22Rv1 (cell line): ENCODE measurements around the gene PGC.

ENCODE experiments used
- H3K27ac ChIP-seq: fragments of 450-650 bp; 2 replicates; pipeline ENCODE4 v1.5.1; 2017
- ZFX ChIP-seq: fragments of 450-650 bp; IDR thresholded peaks from 2 replicates; pipeline ENCODE4 v1.6.1; 2017; ENCODE audit warnings: antibody characterized with exemption, borderline replicate concordance
- TF ChIP-seq, protein P1 (sequence below): fragments of 450-650 bp; IDR thresholded peaks from 2 replicates; pipeline ENCODE4 v1.5.1; 2017; ENCODE audit warnings: mild to moderate bottlenecking

The PGC gene

DNA sequence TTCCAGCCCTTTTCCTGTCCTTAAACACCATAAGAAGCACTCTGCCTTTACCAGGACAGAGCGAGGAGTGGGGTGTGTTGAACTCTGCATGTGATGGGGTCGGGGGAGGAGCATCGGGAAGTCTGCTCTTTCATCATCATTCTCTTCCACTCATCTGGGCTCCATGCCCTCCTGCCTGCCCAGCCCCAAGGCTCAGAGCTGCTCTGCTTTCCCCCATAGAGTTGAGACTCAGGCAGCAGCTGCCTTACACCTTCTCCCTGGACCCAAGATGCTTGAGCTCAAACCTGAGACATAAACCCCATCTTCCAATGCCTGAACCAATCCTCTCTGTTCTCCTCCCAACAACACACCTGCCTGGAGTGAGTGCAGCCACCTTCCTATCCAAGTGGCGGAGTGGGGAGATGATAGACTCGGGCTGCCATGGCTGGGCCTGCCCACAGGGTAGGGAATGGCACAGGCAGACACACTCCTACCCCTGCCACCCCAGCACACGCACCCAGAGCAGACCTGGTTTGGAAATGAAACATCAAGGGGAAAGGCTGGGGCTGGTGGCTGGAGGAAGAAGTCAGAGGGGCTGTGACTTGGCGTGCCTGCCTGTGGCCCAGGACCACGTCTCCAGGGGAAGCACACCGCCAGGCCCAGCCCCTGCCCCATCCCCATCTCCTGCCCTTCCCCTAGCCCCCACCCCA, 40.2 kb downstream of the PGC start:
- TF ChIP-seq, protein P1, sequence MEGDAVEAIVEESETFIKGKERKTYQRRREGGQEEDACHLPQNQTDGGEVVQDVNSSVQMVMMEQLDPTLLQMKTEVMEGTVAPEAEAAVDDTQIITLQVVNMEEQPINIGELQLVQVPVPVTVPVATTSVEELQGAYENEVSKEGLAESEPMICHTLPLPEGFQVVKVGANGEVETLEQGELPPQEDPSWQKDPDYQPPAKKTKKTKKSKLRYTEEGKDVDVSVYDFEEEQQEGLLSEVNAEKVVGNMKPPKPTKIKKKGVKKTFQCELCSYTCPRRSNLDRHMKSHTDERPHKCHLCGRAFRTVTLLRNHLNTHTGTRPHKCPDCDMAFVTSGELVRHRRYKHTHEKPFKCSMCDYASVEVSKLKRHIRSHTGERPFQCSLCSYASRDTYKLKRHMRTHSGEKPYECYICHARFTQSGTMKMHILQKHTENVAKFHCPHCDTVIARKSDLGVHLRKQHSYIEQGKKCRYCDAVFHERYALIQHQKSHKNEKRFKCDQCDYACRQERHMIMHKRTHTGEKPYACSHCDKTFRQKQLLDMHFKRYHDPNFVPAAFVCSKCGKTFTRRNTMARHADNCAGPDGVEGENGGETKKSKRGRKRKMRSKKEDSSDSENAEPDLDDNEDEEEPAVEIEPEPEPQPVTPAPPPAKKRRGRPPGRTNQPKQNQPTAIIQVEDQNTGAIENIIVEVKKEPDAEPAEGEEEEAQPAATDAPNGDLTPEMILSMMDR = no peak
- TF ChIP-seq ZFX = no peak
- no peak overlapping the region for H3K27ac ChIP-seq

DNA sequence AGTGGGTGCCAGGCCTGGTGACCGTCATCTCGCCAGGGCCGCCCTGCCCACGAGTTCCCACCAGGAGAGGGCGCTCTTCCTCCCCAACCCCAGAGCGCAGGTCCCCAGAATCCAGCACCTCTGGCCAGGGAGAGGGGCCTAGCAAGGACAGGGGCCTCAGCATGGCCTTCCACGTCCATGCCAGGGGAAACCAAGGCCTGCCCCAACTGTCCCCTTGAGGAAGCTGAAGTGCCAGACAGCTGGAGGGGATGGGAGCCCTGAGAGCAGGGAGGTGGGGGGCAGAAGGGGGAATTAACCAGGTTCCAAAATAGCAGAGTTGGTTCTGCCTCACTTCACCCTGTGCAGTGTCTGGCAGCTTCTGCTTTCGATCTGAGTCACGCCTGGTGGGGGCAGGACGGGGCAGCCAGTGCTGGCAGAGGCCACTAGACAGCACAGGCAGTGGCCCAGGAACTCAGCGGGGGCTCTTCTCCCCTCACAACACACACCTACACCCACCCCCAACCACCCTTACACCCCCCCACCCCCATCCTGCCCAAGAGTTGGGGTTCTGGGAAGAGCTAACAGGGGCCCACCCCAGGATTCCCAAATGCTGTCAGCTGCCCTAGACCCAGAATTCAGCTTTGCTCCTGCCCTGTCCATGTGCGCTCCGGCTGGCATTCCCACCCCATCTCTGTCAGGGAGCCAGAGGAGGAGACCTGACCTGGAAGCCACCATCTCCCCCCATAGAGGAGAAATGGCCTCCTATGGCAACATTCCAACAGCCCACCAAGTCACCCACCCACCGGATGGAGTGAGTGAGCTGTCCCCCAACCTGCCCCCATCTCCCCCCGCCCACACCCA, 41.0 kb downstream of the PGC start:
- H3K27ac ChIP-seq = no peak overlapping the region
- no peak for TF ChIP-seq ZFX
- TF ChIP-seq, protein P1 = peak; percentile 74

DNA sequence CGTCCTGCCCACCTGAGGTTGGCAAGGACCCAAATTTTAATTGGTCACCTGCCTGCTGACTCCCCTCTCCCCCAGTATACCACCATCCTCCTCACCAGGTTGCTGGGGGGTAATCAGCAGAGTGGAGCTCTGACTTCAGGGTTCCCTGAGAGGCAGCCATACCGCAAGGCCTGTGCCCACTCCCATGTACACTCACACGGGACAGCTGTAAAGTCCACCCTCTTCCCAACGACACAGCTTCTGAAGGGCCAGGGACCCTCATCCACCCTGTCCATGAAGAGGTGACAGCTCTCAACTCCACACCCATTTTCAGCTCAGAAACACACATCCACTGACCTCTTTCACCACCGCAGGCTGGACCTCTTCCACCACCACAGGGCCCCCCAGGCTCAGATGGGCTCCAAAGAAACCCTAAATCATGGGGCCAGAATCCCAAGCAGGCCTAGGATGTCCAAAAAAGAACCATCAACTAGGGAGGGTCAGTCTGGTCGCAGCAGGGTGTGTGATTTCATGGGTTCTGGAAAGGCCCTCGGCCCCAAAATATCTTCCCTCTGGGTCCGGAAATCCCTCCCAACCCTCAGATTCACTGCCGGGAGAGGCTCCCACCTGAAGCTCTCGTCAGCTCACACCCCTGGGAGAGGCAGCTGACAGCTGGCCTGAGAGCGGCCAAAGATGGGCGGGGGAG, 41.7 kb downstream of the PGC start:
- TF ChIP-seq ZFX = no peak
- TF ChIP-seq, protein P1 = no peak
- H3K27ac ChIP-seq = no peak overlapping the region

DNA sequence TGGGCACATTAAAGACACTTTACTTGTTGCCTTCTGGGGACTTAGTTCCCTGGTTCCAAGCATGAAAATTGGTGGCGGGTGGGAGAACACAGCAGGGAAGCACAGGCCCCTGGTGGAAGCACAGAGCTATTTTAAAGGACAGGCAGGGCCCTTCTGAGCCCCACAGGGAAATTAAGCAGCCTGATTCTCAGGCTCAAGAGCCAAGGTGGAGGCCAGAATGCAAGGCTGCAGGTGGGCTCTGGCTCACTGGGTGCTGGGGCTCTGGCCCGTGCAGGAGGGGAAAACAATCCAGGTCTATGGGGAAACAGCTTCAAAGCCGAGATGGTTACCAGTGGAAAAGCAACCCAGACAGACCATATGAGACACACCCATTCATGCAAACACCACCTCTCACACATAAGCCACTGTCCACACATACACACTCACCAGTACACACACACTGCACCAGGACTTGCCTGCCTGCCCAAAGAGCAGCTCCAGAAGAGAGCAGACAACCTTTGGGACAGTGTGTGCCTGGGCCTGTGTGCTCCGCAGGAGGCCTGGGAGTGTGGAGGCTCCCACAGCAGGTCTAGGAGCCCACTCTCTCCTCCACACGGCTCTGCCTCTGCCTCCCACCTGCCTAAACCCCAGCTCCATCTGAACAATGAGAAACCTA, 42.4 kb downstream of the PGC start:
- TF ChIP-seq, protein P1 = no peak
- TF ChIP-seq ZFX = no peak
- H3K27ac ChIP-seq = no peak overlapping the region

DNA sequence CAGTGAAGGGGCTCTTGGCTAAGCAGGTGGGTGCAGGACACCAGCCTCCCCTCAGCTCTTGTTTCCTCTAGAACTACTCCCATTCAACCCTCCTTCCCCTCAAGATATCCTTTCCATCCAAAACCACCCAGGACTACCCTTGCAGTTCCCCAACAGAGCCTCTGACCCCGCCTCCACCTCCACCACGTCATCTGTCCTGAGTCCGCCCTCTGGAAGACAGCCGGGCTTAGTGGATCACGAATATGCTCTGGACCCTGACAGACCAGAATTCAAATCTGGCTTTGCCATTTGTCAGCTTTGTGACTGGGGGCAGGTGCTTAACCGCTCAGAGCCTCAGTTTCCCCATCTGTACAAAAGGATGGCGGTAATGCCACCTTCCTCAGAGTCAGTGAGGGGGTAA, 43.2 kb downstream of the PGC start:
- H3K27ac ChIP-seq = no peak overlapping the region
- TF ChIP-seq, protein P1 = no peak
- no peak for TF ChIP-seq ZFX

DNA sequence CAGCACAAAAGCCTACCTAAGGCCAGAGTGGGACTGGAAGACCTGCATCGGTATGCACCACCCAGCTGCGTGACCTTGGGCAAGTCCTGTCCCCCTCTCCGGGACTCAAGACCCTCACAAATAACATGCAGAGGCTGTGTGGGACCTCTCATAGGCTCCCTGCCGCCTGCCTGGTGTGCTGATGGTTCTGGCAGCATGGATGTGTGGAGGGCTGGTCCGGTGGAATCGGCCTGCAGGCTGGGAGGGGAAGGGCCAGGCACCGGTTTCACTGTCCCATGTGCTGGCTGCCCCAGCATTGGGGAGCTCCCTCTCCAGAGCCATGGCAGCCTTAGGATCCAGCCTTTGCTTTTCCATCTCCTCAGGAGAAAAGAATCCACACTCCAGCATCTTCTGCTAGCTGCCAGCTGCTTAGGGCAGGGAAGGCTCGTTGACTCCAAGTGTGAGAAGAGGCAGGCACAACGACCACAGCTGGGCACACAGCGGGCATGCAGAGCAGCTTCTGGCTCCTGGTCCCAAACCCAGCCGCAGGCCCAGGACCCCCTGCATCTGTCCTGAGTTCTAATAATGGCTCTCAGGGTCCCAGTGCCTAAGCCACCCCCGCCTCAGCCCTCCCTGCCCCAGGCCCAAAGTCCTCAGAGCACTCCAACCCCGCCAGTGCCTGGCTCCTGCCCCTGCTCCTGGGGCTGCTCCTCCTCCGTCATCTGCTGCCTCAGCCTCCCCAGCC, 44.3 kb downstream of the PGC start:
- no peak overlapping the region for H3K27ac ChIP-seq
- no peak for TF ChIP-seq ZFX
- TF ChIP-seq, protein P1 = no peak
